ENCODE results near the gene FEZ2. TPM values are rescaled to one million over a fixed set of nuclear protein-coding genes. Genes with fewer than 3 reads are reported as not detected.

FEZ2 gene
- total RNA-seq, 5 donors from 2014 or later (not counting 1 experiment from before 2014, with no cell fraction given): 11.0 to 17.3 (median 12.8) TPM

DNA sequence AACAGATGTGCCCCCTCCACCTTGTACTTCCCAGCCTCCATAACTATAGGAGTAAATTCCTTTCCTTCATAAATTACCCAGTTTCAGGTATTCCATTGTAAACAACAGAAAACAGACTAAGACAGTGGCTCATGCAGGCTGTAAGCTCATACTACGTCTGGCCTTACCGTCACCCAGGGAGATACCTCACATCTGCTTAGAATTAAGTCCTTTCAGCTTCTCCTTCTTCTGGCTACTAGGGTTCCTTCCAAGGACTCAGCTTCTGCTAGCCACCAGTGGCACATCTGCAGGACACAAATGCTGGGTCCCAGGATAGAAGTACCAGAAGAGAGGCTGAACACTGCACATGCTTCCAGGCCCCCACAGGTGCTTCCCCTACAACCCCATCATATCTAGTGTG, 22.4 kb upstream of the FEZ2 start:
- H3K36me3 Mint-ChIP-seq: no peaks in the 10 kb centered on the region

DNA sequence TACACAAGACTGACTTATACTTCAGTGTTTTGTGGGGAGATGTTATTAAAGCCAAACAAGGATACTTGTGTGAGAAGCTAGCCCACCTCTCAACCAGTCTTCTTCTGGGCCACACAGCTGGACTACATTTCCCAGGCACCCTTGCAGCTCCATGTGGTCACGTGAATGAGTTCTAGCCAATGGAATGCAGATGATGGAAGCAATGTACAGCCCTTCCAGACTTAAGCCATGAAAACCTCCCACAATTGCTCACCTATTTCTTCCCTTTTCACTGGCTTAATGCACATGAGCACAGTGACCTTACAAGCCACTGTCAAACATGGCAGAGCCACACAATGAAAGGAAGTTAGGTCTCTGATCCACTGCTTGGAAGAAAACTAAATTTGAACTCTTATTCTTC, 20.4 kb upstream of the FEZ2 start:
- H3K36me3 ChIP-seq (ENCODE audit: control insufficient read depth in 2 of 2, extremely low read depth in 1 of 2, insufficient read depth in 1 of 2, low read length in 1 of 2): no peaks in the 10 kb centered on the region
- no CpG with 5 or more reads among the region's 1 CpG for WGBS (ENCODE audit: insufficient coverage)
- Mint-ChIP-seq H3K4me1 (no peaks in the 10 kb centered on the region), H3K4me3 (no peak overlapping the region), H3K9me3 (no peaks in the 10 kb centered on the region), H3K27me3 (peaks cover 8 to 17% of the 10 kb centered on the region in 2 donors), H3K36me3 (no peaks in the 10 kb centered on the region), H3K27ac (no peak overlapping the region)
- no peaks in the 10 kb centered on the region for H3K4me1 ChIP-seq (ENCODE audit: control insufficient read depth in 1 of 2, extremely low read depth in 1 of 2, insufficient read depth in 2 of 2, low read length in 2 of 2)
- no peaks in the 10 kb centered on the region for H3K9me3 ChIP-seq
- H3K4me3 ChIP-seq (ENCODE audit: control insufficient read depth in 1 of 2, extremely low read depth in 1 of 2, low read length in 1 of 2): no peak overlapping the region
- ATAC-seq (replicated peaks in 1 of 4) (peak in 2 of 4 experiments; percentile 53 to 58), DNase-seq (peak in 2 of 35 experiments; percentile 6 to 35)
- H3K27me3 ChIP-seq (replicated peaks in 1 of 2; ENCODE audit: control insufficient read depth in 2 of 2, extremely low read depth in 1 of 2, insufficient read depth in 2 of 2, low read length in 1 of 2): no peaks in the 10 kb centered on the region
- H3K27ac ChIP-seq (ENCODE audit: low read length): no peak overlapping the region
- ChIA-PET CTCF (interaction anchor here in 1 of 2 donors (0.6 kb wide), 1 partner anchor 68 kb away, joined by 5 read pairs; no protein-coding TSS in a partner anchor), POLR2A (no interaction called here)

More for the DNA sequence above, 22.4 kb upstream of the FEZ2 start:
- DNase-seq (no peak), ATAC-seq (replicated peaks in 1 of 4) (no peak)
- Mint-ChIP-seq H3K4me1 (no peaks in the 10 kb centered on the region), H3K27ac (no peak overlapping the region), H3K27me3 (peaks cover 8 to 17% of the 10 kb centered on the region in 2 donors), H3K4me3 (no peak overlapping the region), H3K9me3 (peaks cover 0 to 4% (median 3%) of the 10 kb centered on the region in 3 donors)
- no peaks in the 10 kb centered on the region for H3K9me3 ChIP-seq
- POLR2A ChIA-PET: no interaction called here
- WGBS (ENCODE audit: insufficient coverage): 94% methylated on average over 2 of the region's 2 CpGs
- H3K27ac ChIP-seq (ENCODE audit: low read length): no peak overlapping the region
- CTCF ChIA-PET: no interaction called here
- H3K4me3 ChIP-seq (ENCODE audit: control insufficient read depth in 1 of 2, extremely low read depth in 1 of 2, low read length in 1 of 2): no peak overlapping the region
- H3K27me3 ChIP-seq (replicated peaks in 1 of 2; ENCODE audit: control insufficient read depth in 2 of 2, extremely low read depth in 1 of 2, insufficient read depth in 2 of 2, low read length in 1 of 2): no peaks in the 10 kb centered on the region
- no peaks in the 10 kb centered on the region for H3K4me1 ChIP-seq (ENCODE audit: control insufficient read depth in 1 of 2, extremely low read depth in 1 of 2, insufficient read depth in 2 of 2, low read length in 2 of 2)
- no peaks in the 10 kb centered on the region for H3K36me3 ChIP-seq (ENCODE audit: control insufficient read depth in 2 of 2, extremely low read depth in 1 of 2, insufficient read depth in 1 of 2, low read length in 1 of 2)

DNA sequence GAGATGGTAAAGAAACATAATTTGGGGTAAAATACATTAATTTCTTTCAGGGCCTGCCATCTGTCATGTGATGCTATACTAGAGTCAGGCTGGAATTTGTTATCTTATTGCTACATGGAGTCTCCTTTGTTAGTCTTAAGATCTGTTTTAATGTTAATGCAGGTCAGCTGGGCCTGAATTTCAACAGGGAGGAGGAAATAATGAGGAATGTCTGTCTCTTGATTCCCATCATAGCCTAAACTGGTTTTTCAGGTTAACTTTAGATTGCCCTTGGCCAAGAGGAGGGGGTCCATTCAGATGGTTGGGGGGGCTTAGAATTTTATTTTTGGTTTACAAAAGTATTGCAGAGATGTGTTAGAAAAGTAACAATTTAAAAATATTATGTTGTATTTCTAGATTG, 19.0 kb upstream of the FEZ2 start:
- no peaks in the 10 kb centered on the region for H3K4me1 Mint-ChIP-seq

DNA sequence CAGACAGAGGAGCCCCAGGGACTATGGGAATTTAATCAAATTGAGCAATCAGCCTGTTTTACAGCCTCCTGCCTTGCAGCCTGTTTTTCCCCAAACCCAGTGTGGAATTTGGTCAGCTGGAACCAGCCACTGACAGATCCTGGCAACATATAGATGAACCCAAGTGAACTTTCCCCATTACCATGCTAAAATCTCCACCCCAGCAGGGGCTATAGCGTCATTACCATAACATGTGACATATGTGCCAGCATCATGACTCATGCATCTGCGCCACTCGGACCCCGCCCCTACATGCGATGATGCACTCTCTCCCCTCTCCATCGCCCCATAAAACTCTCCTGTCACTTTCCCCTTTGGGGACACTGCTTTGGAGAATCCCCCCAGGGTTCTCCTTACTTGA, 17.3 kb upstream of the FEZ2 start:
- Histone ChIP-seq H3K27ac (ENCODE audit: low read length) (no peak overlapping the region), H3K4me1 (ENCODE audit: control insufficient read depth in 1 of 2, extremely low read depth in 1 of 2, insufficient read depth in 2 of 2, low read length in 2 of 2) (no peaks in the 10 kb centered on the region), H3K27me3 (replicated peaks in 1 of 2; ENCODE audit: control insufficient read depth in 2 of 2, extremely low read depth in 1 of 2, insufficient read depth in 2 of 2, low read length in 1 of 2) (peaks cover 0 to 7% of the 10 kb centered on the region in 2 experiments), H3K9me3 (no peaks in the 10 kb centered on the region), H3K36me3 (ENCODE audit: control insufficient read depth in 2 of 2, extremely low read depth in 1 of 2, insufficient read depth in 1 of 2, low read length in 1 of 2) (no peaks in the 10 kb centered on the region), H3K4me3 (ENCODE audit: control insufficient read depth in 1 of 2, extremely low read depth in 1 of 2, low read length in 1 of 2) (no peak overlapping the region)
- H3K27ac Mint-ChIP-seq: no peak overlapping the region
- peaks cover 2% of the 10 kb centered on the region in 2 donors for H3K27me3 Mint-ChIP-seq
- no peaks in the 10 kb centered on the region for H3K4me1 Mint-ChIP-seq
- H3K4me3 Mint-ChIP-seq: no peak overlapping the region
- no peaks in the 10 kb centered on the region for H3K9me3 Mint-ChIP-seq
- ATAC-seq (replicated peaks in 1 of 4) (no peak), DNase-seq (no peak)
- WGBS (ENCODE audit: insufficient coverage): 84% methylated on average over 6 of the region's 6 CpGs
- no peaks in the 10 kb centered on the region for H3K36me3 Mint-ChIP-seq
- POLR2A ChIA-PET: no interaction called here
- CTCF ChIA-PET: interaction anchor here in 1 of 2 donors (0.6 kb wide), 1 partner anchor 1818 kb away, joined by 3 read pairs; no protein-coding TSS in a partner anchor

More for the DNA sequence above, 19.0 kb upstream of the FEZ2 start:
- Mint-ChIP-seq H3K27me3 (peaks cover 4 to 7% of the 10 kb centered on the region in 2 donors), H3K27ac (no peak overlapping the region), H3K4me3 (no peak overlapping the region), H3K9me3 (no peaks in the 10 kb centered on the region), H3K36me3 (no peaks in the 10 kb centered on the region)
- DNase-seq: no peak
- ChIA-PET POLR2A (interaction anchor here in 1 of 2 donors (0.8 kb wide), 1 partner anchor 48 kb away, joined by 5 read pairs; no protein-coding TSS in a partner anchor), CTCF (interaction anchor here in 1 of 2 donors (0.7 kb wide), 1 partner anchor 18 kb away, joined by 3 read pairs; no protein-coding TSS in a partner anchor)
- H3K4me3 ChIP-seq (ENCODE audit: control insufficient read depth in 1 of 2, extremely low read depth in 1 of 2, low read length in 1 of 2): no peak overlapping the region
- no peaks in the 10 kb centered on the region for H3K4me1 ChIP-seq (ENCODE audit: control insufficient read depth in 1 of 2, extremely low read depth in 1 of 2, insufficient read depth in 2 of 2, low read length in 2 of 2)
- no peaks in the 10 kb centered on the region for H3K27me3 ChIP-seq (replicated peaks in 1 of 2; ENCODE audit: control insufficient read depth in 2 of 2, extremely low read depth in 1 of 2, insufficient read depth in 2 of 2, low read length in 1 of 2)
- ATAC-seq (replicated peaks in 1 of 4): no peak
- H3K9me3 ChIP-seq: no peaks in the 10 kb centered on the region
- no peaks in the 10 kb centered on the region for H3K36me3 ChIP-seq (ENCODE audit: control insufficient read depth in 2 of 2, extremely low read depth in 1 of 2, insufficient read depth in 1 of 2, low read length in 1 of 2)
- no peak overlapping the region for H3K27ac ChIP-seq (ENCODE audit: low read length)

DNA sequence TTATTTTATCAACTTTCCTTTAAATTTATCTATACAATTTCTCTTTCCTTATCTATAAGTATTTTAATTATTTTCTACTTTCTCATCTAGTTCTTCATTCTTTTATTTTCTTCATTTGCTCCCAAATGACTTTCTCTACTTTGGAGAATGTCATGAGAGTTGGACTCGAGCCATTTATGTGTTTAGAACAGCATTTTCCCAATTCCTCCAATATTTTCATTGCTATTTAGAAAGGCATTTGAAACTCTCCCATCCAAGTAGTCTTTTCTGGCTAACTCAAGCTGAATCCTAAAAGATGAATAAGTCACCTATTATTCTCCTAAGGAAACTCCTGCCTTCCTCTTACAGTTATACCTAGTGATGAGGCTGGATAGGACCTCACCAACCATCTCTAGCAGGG, 15.8 kb upstream of the FEZ2 start:
- H3K36me3 Mint-ChIP-seq: no peaks in the 10 kb centered on the region
- H3K27ac Mint-ChIP-seq: no peak overlapping the region
- no peaks in the 10 kb centered on the region for H3K9me3 Mint-ChIP-seq
- ATAC-seq (replicated peaks in 1 of 4) (no peak), DNase-seq (no peak)
- WGBS (ENCODE audit: insufficient coverage): no CpG with 5 or more reads among the region's 1 CpG
- H3K27me3 ChIP-seq (replicated peaks in 1 of 2; ENCODE audit: control insufficient read depth in 2 of 2, extremely low read depth in 1 of 2, insufficient read depth in 2 of 2, low read length in 1 of 2): peaks cover 0 to 7% of the 10 kb centered on the region in 2 experiments
- H3K36me3 ChIP-seq (ENCODE audit: control insufficient read depth in 2 of 2, extremely low read depth in 1 of 2, insufficient read depth in 1 of 2, low read length in 1 of 2): no peaks in the 10 kb centered on the region
- H3K4me3 ChIP-seq (ENCODE audit: control insufficient read depth in 1 of 2, extremely low read depth in 1 of 2, low read length in 1 of 2): no peak overlapping the region
- POLR2A ChIA-PET: no interaction called here
- H3K4me1 Mint-ChIP-seq: no peaks in the 10 kb centered on the region
- H3K9me3 ChIP-seq: no peaks in the 10 kb centered on the region
- no peak overlapping the region for H3K4me3 Mint-ChIP-seq
- no peaks in the 10 kb centered on the region for H3K27me3 Mint-ChIP-seq
- CTCF ChIA-PET: no interaction called here
- no peak overlapping the region for H3K27ac ChIP-seq (ENCODE audit: low read length)
- H3K4me1 ChIP-seq (ENCODE audit: control insufficient read depth in 1 of 2, extremely low read depth in 1 of 2, insufficient read depth in 2 of 2, low read length in 2 of 2): no peaks in the 10 kb centered on the region

DNA sequence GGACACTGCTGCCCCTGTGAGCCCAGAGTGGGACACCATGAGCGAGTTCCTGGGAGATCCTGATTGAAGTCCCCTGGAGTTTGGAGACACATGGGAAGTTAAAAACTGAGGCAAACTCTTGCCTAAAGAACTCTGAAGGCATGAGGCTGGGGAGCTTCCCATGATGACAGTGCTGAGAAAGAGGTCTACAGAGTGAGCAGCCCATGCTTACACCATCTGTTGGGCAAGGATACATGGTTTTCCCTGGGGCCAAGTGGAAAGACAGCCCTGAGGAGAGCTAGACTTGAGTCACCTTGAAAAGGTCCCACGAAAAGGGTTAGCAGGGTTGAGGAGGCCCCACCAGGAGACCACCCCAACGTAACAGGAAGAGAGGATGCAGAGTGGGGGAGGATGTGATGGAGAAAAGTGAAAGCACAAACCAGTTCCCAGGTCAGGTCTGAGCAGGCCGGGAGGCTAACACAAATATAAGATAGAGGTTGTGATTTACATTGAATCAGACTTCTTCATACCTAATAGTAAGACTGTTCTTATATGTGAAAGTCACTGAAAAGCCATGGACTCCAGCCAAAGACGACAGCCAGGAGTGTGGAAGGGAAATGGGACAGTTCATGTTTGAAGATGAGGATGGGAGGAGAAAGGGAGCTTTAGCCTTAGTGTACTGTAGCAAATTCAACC, 13.5 kb upstream of the FEZ2 start:
- ChIA-PET CTCF (no interaction called here), POLR2A (no interaction called here)
- ATAC-seq (replicated peaks in 1 of 4) (no peak), DNase-seq (no peak)
- no peak overlapping the region for H3K27ac Mint-ChIP-seq
- Histone ChIP-seq H3K27me3 (replicated peaks in 1 of 2; ENCODE audit: control insufficient read depth in 2 of 2, extremely low read depth in 1 of 2, insufficient read depth in 2 of 2, low read length in 1 of 2) (peaks cover 0 to 7% of the 10 kb centered on the region in 2 experiments), H3K9me3 (no peaks in the 10 kb centered on the region), H3K4me1 (ENCODE audit: control insufficient read depth in 1 of 2, extremely low read depth in 1 of 2, insufficient read depth in 2 of 2, low read length in 2 of 2) (no peaks in the 10 kb centered on the region), H3K4me3 (ENCODE audit: control insufficient read depth in 1 of 2, extremely low read depth in 1 of 2, low read length in 1 of 2) (no peak overlapping the region), H3K36me3 (ENCODE audit: control insufficient read depth in 2 of 2, extremely low read depth in 1 of 2, insufficient read depth in 1 of 2, low read length in 1 of 2) (no peaks in the 10 kb centered on the region), H3K27ac (ENCODE audit: low read length) (no peak overlapping the region)
- H3K27me3 Mint-ChIP-seq: peaks cover 0 to 6% of the 10 kb centered on the region in 2 donors
- H3K4me3 Mint-ChIP-seq: no peak overlapping the region
- H3K4me1 Mint-ChIP-seq: no peaks in the 10 kb centered on the region
- WGBS (ENCODE audit: insufficient coverage): 80% methylated on average over 2 of the region's 5 CpGs
- no peaks in the 10 kb centered on the region for H3K36me3 Mint-ChIP-seq
- H3K9me3 Mint-ChIP-seq: no peaks in the 10 kb centered on the region
